Right renal cortex interstitium (tissue), 3 donors: Measurements from ENCODE around the gene CDPF1. TPM values are rescaled to one million over a fixed set of nuclear protein-coding genes. Genes with fewer than 3 reads are reported as not detected.

ENCODE experiments used
- polyA plus RNA-seq, 3 donors: library from polyadenylated mRNA; unstranded; fragments of 120-200 nt; gene quantifications; one replicate each; pipeline ENCODE4 v1.2.1, GENCODE V29; 2013; ENCODE audit not compliant: insufficient read length in 3 of 3

CDPF1 gene
- polyA plus RNA-seq, 3 donors, result 11.6 to 12.5 (median 11.7) TPM

Other genes starting within 250 kb of the CDPF1 start
- gene PPARA, start 99.8 kb downstream of the CDPF1 start, polyA plus RNA-seq, result 10 to 100 TPM; 24.5 to 28.2 (median 26.9) TPM
- gene PKDREJ, start 13.1 kb upstream of the CDPF1 start, polyA plus RNA-seq, result under 1 TPM; 0.28 to 0.44 (median 0.37) TPM
- gene TTC38, start 17.7 kb upstream of the CDPF1 start, polyA plus RNA-seq, result 10 to 100 TPM; 46.9 to 49.3 (median 48.6) TPM
- gene GTSE1, start 46.6 kb upstream of the CDPF1 start, polyA plus RNA-seq, result 10 to 100 TPM; 13.6 to 13.9 (median 13.7) TPM
- 10 to 100 TPM; 40.7 to 45.8 (median 43.6) TPM for gene TRMU, start 85.4 kb upstream of the CDPF1 start, polyA plus RNA-seq